Suppressor macrophage treated with lipopolysaccharide for 4 hours (primary cell): ENCODE data around the gene GLYAT.
A peak's percentile ranks its signal among the peaks of the same experiment; 100 is the strongest.

ENCODE experiments used
- DNase-seq: peaks from one replicate; pipeline ENCODE4 v3.0.0-alpha.2; 2020

GLYAT gene, protein sequence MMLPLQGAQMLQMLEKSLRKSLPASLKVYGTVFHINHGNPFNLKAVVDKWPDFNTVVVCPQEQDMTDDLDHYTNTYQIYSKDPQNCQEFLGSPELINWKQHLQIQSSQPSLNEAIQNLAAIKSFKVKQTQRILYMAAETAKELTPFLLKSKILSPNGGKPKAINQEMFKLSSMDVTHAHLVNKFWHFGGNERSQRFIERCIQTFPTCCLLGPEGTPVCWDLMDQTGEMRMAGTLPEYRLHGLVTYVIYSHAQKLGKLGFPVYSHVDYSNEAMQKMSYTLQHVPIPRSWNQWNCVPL

DNA sequence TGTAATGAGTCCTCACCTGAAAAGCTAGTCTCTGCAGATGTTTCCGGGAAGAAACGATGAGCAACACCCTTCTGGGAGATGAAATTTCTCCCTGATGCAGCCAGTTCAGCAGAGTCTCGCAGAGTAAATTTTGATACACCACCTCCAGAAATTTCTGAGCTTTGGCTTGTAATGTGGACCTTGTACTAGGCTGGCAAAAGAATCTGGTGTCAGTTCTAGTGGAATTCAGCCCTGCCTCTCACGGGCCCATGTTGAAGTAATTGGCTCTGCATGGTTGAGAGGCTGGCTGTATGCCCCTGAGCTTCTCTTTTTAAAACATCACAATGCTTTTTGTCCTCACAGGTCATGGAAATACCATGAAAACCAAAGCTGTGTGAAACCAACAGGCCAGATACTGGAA is at the start of gene GLYAT:
Gene GLYAT, minus strand, starts transcription at position 125 of the 400 bp plus-strand sequence. CDS start 7,447 bp downstream, outside the sequence.
- DNase-seq = no peak

DNA sequence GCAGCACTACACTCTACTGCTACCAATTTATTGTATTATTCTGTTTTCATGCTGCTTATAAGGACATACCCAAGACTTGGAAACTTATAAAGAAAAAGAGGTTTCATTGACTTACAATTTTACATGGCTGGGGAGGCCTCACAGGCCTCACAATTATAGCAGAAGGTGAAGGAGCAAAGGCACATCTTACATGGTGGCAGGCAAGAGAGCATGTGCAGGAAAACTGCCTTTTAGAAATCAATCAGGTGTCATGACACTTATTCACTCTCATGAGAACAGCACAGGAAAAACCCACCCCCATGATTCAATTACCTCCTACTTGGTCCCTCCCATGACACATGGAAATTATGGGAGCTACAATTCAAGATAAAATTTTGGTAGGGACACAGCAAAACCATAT is 49.6 kb upstream of the GLYAT start:
- no peak for DNase-seq

DNA sequence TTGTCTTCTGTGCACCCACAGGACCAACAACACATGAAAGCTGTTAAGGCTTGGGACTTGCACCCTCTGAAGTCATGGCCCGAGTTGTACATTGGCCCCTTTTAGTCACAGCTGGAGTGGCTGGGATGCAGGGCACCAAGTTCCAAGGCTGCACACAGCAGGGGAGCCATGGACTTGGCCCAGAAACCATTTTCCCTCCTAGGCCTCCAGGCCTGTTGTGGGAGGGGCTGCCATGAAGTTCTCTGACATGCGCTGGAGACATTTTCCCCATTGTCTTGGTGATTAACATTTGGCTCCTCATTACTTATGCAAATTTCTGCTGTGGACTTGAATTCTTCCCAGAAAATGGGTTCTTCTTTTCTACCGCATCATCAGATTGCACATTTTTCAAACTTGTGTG is 48.8 kb upstream of the GLYAT start:
- no peak for DNase-seq

DNA sequence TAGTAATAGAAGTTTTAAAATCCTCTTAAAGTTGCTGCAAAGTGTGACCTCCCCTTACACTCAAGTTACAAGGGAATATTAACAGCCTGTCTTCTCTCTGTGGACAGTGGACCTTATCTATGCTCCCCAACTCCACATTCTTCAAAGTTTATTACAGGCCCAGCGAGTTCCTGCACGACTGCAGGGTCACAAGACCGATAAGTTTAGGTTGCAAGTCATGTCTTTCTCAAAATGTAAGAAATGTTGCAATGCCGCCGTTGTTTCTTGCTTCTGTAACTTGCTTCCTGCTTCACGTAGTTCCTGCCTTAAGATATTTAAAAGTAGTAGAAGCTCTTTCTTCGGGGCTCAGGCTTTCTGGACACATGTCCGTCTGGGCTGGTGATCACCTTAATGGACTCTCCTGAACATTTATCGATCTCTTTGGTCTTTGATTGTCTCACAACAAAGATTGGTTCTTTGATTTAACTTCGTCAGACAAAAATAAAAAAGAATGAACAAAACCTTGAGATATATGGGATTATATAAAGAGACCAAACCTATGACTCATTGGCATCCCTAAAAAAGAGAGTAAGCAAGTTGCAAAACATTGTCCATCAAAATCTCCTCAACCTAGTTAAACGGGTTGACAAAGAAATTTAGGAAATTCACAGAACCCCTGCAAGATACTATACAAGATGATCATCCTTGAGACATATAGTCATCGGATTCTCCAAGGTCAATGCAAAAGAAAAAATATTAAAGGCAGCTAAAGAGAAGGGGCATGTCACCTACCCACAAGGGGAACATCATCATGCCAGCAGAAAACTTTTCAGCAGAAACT is 45.4 kb upstream of the GLYAT start:
- DNase-seq = peak; percentile 53

DNA sequence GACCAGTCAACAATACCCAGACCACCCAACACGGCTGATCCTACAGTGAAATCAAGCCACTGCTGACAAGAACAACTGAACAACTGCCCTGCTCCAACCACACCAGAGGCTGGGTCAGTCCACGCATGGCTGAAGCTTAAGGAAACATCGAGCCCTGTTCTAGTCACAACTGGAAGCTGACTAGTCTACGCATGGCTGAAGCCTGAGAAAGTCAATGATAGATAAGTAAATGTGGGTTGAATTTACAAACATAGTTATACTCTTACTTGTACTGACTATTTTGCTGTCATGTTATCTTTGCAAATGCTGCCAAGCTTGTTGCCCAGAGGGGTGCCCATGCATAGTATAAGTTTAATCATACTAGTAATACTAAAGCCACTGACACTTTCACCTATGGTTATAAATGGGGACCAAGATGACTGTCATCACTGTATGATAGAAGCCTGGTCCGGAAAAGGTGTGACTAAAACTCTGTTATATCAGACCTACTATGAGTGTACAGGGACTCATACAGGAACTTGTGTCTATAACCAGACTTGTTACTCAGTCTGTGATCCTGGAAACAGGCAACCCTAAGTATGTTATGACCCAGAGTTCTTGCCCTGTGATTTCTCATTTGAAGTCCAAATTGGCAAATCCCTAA is 43.4 kb upstream of the GLYAT start:
- DNase-seq = no peak

DNA sequence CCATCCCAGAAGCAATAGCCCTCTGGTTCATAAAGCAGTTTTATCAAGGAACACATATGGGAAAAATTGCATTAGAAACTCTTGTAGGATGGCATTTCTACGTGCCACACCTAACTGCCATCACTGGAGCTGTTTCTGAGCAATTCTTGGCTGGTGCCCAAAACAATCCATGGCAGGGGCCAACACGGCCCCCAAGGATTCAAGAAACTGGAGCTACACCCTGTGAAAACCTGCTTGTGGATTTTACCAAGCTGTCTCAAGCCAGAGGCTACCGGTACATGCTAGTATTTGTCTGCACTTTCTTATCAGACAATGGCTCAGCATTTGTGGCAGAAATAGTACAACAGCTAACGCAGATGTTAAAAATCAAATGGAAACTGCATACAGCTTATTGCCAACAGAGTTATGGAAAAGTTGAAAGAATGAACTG is 42.4 kb upstream of the GLYAT start:
- no peak for DNase-seq

DNA sequence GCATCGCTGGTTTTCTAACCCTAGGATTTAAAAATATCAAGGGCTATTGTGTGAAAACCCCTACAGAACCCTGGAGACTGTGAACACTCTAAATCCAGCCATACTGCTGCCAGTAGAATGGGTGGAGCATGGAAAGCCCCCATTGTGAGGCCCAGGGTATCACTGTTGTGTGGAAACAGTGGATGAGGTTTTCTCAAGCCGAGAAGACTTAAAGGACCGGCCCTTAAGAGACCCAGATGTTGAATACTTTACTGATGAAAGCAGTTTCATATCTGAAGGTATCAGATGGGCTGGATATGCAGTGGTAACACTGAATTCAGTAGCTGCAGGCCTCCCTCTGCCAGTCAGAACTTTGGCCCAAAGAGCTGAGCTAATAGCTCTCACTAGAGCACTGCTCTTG is 41.6 kb upstream of the GLYAT start:
- DNase-seq = no peak

DNA sequence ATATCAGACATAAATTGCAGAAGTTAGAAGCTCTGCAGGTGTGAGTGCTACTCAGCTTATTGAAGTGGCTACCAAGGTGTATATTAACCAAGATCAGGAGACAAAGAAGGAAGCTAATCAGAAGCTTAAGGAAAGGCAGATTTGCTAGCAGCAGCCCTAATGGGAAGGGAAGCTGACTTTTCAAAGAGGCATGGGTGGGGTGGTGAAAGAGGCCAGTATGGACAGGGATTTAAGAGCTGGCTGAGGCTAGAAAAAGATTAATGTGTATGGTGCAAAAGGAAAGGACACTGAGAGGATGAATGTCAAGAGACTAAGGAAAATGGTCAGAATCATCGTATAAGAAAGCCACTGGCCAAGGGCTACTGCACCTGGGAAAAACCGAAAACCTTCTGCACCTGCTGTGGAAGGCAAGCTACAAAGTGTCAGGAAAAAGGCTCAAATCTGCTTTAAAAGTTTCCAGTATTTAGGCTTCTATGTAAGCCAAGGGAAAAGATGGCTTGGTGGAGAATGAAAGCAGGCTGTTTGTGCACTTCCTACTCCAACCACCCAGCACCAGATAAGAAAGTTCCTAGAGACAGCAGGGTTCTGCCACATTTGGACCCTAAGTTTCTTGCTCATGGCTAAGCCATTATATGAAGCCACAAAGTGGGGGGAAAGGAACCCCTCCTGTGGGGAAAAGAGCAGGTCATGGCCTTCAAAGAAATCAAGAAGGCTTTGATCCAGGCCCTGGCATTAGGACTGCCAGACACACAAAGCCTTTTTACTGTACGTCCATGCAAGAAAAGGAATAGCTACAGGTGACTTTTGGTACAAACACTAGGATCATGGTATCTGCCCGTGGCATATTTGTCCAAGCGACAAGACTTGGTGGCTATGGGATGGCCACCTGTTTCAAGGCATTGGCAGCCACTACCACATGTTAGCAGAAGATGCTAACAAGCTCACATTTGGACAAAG is 40.9 kb upstream of the GLYAT start:
- DNase-seq = no peak

DNA sequence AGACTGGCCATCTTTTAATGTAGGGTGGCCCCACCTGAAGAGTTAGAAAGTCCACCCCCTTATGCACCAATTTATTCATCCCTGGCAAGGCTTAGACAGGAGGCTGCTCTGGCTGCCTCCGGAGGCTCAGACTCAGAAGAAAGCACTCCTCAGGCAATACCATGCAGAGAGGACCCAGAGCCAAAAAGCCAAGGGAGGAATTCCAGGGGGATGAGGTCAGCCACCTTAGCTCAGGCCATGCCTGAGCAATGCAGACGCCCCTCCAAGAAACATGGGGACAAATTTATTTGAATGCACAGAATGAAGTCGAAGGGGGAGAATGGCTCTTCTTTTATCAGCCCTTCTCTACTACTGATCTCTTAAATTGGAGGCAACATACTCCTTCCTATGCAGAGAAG is 39.7 kb upstream of the GLYAT start:
- no peak for DNase-seq

DNA sequence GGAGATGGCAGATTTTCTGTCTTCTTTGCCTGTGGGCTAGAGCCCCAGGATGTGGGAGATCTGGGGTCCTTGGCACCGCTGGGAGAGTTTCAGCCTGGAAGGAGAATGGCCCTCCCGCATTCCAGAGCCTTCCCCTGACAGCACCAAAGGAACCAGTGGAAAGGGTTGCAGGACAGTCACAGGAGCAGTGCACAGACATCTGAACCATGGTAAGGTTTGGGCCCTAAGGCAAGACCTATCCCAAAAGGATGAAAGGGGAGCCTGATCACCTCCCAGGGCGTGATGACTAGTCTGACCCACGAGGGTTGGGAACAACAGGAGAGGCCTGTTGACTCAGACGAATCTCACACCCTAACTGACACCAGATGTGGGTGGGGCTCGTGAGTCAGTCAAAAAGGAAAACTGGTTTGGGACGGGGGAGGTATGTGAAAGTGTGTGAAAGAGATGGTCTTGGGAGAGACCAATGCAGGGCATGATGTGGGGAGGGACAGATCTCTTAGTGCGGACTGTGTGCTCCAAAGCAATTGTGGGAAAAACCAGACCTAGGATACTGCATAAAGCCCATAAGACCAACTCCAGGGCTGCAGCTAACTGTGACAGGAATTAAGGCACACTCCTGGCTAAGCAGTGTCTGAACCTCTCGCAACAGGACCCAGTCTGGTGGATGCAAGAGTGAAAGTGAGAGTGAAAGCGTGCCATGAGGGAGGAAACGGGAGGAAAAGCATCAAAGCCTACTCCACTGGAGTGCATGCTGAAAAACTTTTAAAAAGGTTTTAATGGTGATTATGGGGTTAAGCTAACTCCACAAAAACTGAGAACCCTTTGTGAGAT is 39.1 kb upstream of the GLYAT start:
- DNase-seq = no peak

DNA sequence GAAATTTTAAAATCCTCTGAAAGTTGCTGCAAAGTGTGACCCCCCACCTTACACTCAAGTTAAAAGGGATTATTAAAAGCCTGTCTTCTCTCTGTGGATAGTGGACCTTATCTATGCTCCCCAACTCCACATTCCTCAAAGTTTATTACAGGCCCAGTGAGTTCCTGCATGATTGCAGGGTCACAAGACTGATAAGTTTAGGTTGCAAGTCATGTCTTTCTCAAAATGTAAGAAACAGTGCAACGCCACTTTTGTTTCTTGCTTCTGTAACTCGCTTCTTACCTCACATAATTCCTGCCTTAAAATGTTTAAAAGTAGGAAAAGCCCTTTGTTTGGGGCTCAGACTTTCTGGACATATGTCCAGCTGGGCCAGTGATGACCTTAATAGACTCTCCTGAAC is 38.4 kb upstream of the GLYAT start:
- no peak for DNase-seq

DNA sequence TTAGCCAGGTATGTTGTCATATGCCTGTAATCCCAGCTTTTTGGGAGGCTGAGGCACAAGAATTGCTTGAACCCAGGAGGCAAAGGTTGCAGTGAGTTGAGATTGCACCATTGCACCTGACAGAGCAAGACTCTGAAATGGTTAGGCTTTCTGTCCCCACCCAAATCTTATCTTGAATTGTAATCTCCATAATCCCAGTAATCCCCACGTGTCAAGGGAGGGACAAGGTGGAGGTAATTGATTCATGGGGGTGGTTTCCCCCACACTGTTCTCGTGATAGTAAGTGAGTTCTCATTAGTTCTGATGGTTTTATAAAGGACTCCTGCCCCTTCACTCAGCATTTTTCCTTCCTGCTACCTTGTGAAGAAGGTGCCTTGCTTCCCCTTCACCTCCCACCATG is 37.6 kb upstream of the GLYAT start:
- no peak for DNase-seq

DNA sequence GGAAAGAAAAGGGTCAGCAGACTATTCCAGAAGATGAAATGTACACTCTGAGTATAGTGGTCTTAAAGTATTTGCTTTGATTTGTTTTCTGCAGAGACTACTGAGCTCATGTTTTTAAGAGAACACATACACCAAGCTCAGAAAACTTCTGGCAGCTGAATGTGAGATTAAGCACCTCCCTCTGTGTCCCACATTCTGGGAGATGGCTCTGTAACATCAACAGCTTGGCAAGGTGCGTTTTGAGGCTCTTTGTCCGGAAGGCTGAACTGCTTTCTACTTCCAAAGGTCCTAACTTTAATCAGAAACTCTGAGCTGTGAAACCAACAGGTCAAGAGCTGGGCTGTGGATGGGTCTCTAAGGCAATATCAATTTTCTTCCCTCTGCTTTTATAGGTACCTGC is 36.4 kb upstream of the GLYAT start:
- DNase-seq = no peak

DNA sequence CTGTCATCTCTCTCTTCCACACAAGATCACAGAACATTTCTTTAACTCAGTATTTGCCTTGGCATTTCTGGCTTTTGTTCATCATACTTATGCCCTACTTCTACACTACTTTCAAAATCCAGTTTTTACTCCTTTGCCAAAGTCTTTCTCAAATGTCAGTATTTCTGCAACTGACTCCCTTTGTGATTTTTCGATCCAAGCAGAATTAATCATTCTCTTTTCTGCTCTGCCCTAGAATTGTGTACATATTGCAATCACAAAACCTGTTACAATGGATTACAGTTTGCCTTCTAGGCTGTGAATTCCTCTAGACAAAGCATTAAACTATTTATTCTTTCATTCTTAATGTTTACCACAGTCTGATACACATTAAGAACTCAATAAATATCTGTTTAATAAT is 33.3 kb upstream of the GLYAT start:
- no peak for DNase-seq

DNA sequence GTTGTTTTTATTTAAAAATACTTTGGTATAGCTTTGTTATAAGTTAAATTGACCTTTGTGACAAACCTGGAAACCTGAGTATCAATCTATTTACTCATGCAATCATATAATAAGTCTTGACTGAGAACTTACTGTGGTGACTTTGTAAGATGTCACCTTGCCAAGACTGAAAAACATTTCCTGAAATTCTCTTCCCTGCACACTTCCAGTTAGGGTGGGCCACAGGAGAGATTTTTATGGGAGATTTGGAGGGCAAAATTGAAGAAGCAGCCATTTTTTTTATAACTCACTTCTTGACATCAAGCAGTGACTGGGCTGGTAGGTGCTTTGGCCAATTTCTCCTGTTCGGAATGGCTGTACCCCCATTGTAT is 31.4 kb upstream of the GLYAT start:
- DNase-seq = no peak

DNA sequence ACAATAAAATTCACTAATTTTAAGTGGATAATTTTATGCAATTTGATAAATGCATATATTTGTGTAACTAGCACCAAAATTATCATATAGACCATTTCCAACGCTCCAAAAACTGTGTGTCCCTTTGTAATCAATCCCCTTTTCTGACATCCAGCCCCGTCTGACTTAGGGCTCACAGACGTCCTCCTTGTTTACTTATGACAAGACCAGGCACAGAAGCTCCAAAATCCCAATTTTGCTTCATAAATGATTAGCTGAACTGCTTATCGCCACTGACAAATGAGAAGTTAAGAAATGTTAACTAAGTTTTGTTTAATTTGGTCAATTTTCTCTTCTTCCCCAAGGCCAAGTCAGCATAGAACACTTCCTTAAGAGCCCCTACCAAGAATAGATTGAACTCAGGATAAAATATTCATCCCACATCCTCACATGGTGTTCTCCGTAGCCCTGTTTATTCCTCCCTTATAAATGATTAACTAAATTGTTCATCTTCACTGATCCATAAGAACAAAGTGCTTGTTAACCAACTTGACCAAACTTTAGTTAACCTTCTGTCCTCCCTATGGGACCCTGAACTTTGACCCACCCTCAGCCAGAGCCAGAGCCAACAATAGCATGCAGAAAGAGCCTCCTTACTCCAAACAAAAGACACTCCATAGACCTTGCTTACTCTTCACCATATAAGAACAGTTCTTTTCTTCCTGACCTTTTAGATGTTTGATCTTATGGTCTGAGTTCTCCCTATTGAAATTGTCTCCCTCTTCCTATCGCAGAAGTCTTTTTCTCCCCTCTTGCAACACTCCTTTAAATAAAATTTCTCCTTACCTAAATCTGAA is 30.8 kb upstream of the GLYAT start:
- DNase-seq = no peak

DNA sequence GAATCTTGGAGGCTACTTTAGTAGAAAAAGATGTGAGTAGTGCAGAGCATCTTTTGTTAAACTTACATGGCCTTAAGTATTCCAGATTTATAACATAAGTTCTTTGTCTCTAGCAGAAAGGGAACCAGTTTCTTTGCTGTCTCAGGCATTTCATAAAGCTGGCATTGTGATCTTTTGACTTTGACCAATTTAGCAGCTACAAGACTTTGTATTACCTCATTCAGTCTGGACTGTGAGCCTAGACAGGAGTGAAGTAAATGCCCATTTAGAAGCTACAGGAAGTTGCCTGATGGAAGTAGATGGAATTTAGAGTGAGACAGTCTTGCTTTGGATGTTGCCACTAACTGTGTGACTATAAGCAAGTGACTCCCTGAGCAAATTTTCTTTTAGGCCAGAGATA is 25.7 kb upstream of the GLYAT start:
- no peak for DNase-seq

DNA sequence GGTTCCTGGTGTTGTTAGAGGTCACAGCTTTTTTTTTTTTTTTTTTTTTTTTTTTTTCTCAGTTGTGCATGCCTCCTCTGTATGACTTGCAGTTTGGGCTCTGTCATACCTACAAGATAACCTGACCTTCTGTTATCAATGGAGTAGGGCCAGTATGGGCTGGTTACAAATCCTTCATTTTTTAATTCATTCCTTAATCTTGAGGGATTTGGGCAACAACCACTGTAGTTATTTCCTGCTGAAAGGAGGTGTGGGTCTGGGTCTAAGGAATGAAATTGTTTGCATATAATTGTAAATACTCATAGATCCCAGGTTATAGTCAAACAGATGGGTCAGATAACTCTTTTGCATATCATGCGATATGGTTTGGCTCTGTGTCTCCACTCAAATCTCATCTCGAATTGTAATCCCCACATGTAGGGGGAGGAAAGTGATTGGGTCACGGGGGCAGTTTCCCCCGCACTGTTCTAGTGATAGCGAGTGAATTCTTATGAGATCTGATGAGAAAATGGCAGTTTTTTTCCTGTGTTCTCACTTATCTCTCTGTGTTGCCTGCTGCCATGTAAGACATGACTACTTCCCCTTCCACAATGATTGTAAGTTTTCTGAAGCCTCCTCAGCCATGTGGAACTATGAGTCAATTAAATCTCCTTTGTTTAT is 14.1 kb upstream of the GLYAT start:
- DNase-seq = no peak

DNA sequence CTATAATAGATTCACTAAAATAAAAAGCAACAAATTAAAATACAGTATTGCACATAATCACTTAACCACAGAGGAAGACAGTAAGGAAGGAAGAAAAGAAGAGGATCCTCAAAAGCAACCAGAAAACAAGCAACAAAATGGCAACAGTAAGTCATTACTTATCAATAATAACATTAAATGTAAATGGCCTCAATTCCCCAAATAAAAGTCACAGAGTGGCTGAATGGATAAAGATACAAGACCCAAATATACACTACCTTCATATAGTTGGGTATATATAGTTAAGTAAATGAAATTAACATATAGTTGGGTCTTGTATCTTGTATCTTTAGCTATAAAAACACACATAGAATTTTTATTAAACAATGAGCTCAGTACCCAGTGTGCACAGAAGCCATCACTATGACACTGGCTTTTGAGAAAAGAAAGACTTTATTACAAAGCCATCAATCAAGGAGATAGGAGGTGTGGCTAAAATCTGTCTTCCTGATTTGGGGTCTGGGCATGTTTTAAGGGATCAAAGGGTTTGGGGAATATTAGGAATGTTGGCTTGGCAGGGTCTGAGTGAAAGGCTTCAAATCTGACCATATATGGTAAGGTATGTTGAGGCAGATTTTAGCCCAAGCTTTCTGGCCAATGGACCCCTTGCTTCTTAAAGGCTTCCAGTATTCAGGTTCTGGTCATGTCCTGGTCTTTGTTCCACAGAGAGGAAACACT is 13.4 kb upstream of the GLYAT start:
- DNase-seq = no peak
